SK-MEL-5 (cell line): ENCODE results near the gene BCL2. TPM values are rescaled to one million over a fixed set of nuclear protein-coding genes. Genes with fewer than 3 reads are reported as not detected.
A peak's percentile ranks its signal among the peaks of the same experiment; 100 is the strongest.

ENCODE experiments used
- DNase-seq: peaks from one replicate; pipeline ENCODE4 v3.0.0-alpha.2; 2016; ENCODE audit warnings: low read depth, low spot score
- in situ Hi-C: cut with HindIII; loops from 2 replicates; pipeline ENCODE4 v1.10.0; 2016; ENCODE audit warnings: low sequenced_read_pairs, high pct_unique_total_duplicates, low pct_unique_long_range_greater_than_20kb
- total RNA-seq: library from RNA; depleted of rRNA; stranded (reverse); fragments of >200 nt; shearing (Covaris generic); gene quantifications from 2 replicates; pipeline ENCODE4 v1.2.3, GENCODE V29; 2014

BCL2 gene
- total RNA-seq, 1 experiment from 2014 or later = 9.2 TPM

DNA sequence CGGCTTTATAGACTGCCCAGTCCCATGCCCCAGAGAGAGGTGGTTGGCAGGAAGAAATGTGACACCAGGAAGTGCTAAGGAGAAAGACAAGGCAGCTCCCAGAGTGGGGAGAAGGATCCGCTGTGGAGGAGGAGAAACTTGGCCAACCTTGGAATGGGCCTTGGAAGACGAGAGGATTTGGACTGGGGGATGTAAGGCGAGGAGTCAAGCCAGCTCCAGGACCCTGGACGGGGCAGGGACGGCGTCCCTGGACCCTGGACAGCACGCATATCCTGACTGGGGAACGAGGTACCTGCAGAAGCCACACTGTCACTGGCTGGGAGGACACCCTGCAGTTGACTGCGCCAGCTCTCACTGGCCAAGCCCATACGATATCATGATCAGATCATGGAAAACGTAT lies 153.4 kb downstream of the BCL2 start:
- no peak for DNase-seq
- in situ Hi-C loops = no loop called here

DNA sequence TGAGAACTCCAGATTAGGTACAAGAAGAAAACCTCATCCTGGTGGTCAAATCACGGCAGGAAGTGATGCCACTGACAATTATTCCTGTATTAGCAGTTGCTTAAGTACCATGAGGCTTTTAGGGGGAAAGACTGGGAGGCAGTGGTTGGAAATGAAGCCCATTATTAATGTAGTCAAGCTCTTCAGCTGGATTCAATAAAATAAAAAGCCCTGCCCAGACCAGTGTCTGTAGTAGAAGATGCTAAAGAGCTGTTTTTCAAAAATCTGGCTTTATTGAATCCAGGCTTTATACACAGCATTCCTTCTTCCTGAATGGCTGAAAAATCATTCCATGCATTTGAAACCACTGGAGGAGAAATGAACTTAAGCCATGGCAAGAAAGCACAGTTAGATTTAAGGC lies 155.2 kb downstream of the BCL2 start:
- no peak for DNase-seq
- in situ Hi-C loops = no loop called here

DNA sequence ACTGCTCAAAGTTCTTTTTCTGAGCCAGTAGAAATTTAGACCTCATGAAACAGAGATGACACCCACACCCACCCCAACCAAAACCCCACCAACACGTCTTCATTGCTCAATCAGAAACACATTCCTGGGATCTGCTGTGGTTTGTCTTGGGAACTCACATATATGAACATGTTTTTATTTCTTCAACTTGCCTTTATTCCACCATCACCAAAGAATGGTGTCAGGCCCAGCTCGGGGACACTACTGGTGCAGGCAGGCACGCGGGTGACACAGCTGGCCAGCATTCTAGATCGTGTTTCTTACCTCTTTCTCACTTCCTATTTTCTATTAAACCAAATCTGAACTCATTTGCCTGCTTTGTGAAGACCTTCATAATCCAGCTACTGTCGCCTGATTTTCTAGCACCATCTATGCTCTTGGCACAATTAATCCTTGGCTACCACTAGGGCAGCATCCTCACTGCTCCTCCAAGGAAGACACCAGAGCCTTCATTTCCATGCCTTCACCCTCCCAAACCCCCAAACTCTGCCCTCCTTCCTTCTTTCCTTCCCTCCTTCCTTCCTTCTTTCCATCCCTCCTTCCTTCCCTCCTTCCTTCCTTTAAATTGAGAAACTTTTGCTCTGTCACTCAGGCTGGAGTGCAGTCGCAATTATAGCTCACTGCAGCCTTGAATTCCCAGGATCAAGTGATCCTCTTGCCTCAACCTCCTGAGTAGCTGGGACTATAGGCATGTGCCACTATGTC lies 157.1 kb downstream of the BCL2 start:
- in situ Hi-C loops = no loop called here
- DNase-seq = no peak

DNA sequence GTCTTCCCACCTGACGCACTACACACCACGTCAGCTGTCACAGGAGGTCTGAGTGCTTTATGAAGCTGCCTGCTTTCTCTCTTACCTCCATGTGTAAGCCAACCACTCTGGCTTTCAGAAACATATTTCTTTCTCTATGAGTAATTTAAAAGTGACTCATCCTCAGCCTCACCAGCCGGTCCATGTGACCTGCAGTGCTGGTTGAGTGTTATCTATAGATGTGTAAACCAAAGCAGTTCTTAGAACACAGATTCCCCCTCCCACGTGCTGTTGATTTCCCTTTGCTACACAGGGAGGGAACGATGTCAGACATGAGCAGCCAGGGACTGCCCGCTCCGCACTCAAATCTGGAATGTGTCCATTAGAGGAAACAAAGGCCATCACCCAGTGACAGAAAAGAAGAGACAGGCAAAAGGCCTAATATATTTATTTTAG lies 157.8 kb downstream of the BCL2 start:
- peak; percentile 81 for DNase-seq
- in situ Hi-C loops = no loop called here

DNA sequence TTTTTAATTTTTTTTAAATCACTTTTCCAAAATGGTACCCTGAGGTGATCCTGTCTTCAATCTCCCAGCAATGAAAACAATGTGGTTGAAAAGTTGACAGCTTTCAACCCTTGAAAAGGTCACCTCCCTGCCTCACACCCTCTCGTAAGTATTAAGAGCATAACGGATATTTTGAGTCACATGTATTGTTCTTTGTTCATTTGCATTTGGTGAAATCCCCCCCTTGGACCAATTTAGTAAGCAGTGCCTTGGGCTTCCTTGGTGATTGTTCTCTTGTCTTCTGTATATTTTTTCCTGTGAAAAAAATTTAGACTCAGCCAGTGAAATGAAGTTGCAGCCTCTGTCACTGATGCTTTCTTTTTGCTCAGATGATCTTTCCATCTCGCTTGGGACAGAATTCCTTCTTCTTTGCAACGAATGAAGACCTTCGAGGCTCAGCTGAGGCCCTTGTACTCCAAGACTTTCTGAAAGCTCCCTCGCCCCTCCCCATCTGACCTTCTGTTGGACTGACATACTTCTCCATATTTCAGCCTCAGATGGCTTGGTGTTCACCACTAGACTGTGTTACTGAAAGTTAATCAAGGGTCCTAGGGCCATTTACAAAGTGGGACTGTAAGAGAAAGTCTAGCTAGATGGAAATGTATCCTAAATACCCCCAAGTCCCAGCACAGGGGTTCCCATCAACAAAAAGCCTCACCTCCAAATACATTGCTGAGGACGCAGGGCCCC lies 158.4 kb downstream of the BCL2 start:
- DNase-seq = peak; percentile 37
- in situ Hi-C loops = no loop called here

DNA sequence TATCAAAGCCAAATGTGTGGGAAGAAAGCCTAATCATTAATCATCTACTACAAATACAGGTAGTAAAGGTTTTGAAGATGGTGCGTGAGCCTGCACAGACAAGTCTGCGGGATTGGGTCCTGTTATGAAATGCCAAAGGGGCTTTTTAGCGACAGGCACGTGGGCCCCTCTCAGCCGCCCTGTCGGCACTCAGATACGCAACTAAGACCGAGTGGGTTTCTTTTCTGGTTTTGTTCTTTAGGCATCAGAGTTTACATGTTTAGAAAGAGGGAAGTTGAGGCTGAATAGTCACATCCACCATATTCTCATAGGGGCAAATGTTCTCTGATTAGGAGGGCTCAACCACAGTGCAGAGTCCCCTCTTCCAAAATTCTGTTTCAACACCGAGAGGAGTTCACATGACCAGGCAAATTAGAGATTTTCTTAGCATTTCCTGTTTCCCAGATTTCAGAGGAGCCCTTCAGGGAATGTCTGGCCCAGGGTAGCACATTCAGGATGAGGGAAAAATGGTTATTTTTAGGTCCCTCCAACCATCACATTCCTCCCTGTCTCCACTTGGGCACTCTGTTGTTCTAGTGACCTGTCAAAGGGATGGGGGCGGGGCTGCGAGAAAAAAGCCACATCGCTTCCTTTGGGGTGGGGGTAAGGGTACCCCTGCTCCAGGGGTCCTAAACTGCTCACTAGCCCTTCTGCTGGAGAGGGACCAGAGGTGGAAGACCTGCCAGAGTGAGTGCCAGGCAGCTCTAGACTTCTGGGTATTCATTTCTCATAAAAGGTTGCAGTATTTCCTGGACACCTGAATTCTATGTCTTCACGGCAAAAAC lies 159.2 kb downstream of the BCL2 start:
- in situ Hi-C loops = no loop called here
- no peak for DNase-seq

DNA sequence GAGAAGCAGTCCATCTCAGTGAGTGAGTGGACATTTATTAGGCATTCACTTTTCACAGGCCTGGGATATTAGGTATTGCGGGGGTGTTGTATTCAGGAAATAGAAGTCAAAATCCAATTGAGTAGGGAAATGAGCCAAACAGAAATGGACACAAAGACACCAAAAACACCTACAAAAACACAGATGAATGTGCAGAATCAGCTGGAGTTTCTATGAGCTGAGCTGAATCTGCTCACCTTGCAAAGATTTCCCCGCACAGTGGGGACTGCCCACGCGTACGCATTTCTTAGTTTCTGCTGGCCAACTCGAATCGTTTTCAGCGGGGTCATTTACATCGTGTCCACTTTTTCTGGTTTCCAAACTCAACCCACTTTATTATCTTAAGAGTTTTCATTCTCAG lies 160.0 kb downstream of the BCL2 start:
- no peak for DNase-seq
- in situ Hi-C loops = no loop called here

DNA sequence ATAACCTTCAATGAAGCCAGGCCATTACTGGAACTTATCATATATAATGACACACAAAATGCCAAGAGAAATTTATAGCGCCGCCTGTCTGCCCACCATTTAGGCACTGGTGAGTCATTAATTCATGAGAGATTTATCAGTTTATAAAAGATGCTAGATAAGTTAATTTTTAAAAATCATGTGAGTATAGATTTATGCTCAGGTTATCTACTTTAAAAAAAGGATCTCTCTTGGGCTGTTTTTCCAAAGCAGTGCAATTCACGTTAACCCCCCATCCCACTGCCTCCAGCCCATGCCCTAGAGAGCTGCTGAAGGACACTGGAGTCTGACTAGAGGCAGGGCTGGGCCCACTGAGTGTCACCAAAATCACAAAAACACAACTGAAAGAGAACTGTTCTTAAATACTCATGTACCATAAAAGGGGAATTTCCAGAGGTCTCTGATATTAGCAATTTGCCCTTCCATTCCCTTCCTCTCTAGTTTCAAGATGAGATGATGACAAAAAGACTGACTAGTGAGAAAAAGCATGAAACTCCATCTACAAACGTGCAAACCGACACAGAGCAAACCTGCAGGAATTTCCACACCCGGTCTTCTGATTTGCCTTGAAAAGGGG lies 160.8 kb downstream of the BCL2 start:
- in situ Hi-C loops = no loop called here
- DNase-seq = no peak

DNA sequence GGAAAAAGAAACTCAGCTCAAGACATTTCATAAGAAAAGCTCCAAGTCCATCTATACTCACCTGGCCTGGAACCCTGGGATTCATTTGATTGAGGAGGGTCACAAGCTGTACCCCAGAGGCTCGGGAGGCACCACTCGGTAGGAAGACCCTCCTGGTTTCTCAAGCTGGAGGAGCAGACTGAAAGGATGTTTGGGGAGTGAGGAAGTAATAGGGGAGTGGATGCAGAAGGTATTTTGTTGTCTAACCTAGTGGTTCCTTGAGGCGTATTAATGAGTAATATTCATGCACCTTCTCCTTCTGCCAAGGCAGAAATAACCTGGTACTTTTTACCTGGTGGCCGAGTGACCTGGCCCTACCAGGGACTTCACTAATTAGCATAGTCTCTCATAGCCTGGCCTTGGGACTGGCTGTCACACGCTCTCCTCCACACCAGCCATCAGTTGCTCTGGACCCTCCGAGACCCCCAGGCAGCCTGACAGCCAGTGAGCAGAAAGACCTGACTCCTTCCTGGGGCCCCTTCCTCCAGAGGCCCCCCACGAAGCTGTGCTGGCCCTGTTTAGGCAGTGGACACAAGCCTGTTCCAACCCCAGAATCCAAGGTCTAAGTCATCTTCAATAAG lies 161.4 kb downstream of the BCL2 start:
- no peak for DNase-seq
- in situ Hi-C loops = no loop called here

DNA sequence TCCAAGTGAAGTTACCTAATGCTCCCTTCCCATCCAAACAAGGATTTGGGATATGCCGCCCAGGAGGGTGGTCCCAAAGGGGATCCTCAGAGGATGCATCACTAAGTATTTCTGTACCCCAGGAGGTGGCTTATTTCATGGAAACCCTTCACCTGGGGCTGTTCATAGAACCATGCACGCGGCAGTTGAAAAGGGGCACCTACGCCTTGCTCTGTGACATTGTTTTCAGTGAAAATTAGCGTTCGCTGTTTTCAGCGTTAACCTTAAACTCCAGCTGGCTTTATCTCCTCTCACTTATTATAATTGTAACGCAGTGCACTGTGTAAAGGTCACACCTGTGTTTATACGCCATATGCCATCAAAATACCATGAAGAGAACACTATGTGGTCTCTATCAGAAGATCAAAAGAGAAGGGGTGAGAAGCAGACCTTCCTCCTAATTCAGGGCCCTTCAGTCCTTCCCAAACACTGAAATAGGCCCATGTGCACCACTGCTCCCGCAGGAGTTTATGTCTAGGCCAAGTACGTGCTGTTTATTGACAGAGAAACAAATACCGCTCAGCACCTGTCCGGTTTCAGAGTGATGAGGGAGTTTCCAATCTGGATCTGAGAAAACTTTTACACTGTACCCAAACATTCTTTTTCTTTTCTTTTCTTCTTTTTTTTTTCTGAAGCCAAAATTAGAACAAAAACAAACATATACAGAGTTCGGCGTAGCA lies 162.1 kb downstream of the BCL2 start:
- in situ Hi-C loops = no loop called here
- DNase-seq = no peak

DNA sequence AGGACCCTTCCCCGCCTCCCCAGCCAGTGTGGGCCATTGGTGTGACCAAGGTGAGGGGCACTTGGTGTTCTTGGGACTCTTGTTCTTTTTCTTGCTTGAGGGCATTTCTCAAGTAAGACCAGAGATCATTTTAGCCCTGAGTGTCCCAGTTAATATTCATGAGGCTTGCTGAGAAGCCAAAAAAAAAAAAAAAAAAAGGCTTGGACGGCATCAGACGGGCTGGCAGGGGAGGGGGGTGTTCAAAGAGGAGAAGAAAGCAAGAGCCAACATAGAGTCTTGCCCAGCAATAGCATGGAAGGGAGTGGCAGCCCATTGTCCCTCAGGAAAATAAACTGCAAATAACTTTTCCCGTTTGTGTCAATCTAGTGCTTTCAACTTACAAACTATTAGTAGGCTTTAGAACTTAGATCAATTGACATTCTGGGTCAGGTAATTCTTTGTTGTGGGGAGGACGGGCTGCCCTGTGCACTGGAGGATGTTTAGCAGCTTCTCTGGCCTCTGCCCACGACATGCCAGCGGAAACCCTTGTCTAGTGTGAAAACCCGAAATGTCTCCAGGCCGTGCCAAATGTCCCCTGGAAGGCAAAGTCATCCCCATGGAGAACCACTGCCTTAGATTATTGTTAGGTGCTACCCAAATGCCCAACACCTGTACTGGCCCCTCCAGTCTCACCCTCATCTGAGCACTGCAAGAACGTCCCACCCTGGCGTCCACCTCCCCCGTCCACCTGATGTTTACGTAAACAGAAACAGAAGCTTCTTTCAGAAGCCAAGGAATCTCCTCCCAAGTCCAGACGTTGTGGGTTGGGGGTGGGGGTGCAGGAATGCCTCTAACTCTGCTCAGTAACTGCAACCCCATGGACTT lies 163.4 kb downstream of the BCL2 start:
- in situ Hi-C loops = no loop called here
- DNase-seq = peak; percentile 19

DNA sequence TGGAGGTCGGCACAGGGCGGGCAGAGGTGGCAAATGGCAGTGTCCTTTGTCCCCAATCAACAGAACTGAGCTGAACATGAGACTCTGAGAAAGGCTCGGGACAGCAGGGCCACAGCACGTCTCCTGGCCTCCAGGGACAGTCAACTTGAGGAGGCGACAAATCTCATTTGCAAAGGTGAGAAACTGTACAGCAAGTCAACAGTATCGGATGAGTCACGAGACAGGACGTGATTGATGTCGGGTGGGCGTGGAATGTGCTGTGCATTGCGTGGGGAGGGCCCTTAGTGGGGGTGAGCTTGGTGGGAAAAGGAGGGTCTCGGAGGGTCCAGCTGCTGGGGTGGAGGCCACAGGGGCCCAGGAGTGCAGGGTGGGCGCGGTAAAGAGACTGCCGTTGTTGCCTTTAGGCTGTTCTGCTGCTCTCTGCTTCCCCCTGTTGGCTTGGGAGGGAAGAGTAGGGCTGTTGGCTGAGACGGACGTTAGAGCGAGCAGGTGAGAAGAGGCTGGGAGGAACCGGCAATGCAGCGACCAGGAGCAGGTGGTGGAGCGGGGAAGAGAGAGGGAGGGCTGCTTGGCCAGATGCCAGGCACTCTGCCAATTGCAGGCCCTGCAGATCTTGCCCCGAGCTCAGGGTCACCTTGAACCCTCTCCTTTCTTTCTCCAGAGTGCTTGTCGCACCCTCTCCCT lies 164.3 kb downstream of the BCL2 start:
- in situ Hi-C loops = no loop called here
- DNase-seq = peak; percentile 72

DNA sequence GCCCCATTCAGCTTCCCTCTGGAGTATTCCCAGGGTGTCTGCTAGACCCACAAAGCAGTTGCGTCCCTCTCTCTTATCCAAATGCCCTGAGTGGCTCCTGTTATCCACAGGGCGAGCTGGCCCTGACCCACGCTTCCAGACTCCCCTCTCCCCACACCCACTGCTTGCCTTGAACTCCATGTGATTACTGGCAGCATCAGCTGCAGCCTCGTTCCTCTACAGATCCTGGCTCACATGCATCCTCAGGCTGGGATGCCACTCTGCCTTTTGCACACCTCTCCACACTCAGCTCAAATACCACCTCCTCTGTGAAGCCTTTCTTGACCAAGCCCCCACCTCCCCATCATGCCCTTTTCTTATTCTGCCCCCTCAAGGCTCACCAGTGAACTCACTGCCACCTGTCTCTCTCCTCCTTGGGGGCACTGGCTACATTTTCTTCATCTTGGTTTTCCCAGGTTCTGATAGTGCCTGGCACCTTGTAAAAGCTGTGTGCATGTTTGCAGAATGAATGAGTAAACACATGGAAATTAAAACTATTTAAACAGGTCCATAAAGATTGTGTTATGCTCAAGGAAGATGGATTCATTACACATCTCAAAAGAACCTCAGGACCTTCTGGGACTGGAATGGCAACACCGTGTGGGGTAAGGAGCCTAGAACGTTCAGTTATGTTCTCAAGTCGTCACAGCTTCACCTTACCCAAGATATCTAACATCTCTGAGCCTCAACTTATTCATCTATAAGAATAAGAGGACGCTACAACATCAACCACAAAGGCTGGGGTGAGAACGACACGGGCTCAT lies 165.0 kb downstream of the BCL2 start:
- DNase-seq = no peak
- in situ Hi-C loops = no loop called here

DNA sequence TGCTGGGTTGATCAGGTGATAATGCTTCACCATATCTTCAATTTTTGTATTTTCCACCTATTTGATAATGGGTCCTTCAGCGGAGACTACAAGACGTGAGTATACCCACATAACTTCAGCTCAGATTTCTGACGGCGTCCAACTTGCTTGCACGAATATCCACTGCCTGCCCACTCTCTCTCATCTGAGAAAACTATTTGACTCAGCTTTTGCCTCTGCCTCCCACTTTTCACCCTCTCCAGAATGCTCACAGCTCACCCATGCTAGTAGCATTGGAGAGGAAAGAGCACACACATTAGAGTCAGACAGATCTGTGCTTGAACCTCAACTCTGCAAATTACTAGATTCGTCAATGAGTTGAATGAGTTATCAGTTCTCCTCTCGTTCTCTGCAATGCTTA lies 166.8 kb downstream of the BCL2 start:
- DNase-seq = no peak
- in situ Hi-C loops = no loop called here

DNA sequence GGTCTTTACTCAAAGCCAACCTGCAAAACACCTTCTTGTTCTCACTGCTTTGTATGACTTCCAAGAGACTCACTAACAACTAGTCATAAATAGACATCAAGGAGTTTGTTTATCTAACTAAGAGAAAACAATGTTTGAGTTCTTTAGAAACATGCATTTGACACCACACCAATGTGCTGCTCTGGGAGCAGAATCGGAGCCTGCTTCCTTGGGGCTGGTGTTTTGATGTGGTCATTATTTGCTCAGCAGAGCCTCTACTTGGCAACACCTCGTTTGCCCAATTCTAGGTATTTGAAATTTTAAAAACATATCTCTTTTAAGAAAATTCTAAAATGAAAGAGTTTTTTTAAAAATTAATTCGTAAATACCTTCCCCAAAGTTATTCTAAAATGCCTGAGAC lies 167.5 kb downstream of the BCL2 start:
- no peak for DNase-seq
- in situ Hi-C loops = no loop called here
